Activated CD4-positive, alpha-beta T cell treated with anti-CD3 and anti-CD28 coated beads, Interleukin-2, amount 10 ng/mL, durations not matched to agents 7 days and 5 days (primary cell): ENCODE data around the gene AKT1. TPM values are rescaled to one million over a fixed set of nuclear protein-coding genes. Genes with fewer than 3 reads are reported as not detected.
"Not testable (repeated sequence)": the region's sequence is repeated elsewhere in the genome, so short reads cannot be mapped to it uniquely, and the experiment has no call there.

ENCODE experiments used
- CTCF ChIA-PET: fragments of 350-600 bp; sonication (Branson Sonifier 250); formaldehyde crosslinking; loops from one replicate; lab custom pipeline; 2021; ENCODE audit warnings: antibody characterized with exemption; lab: Charles Lee
- POLR2A ChIA-PET: fragments of 350-600 bp; sonication (Branson Sonifier 250); formaldehyde crosslinking; loops from one replicate; lab custom pipeline; 2021; ENCODE audit warnings: antibody characterized with exemption; lab: Charles Lee
- DNase-seq: peaks from one replicate; pipeline ENCODE4 v3.0.0-alpha.2; 2020
- H3K27ac Mint-ChIP-seq: one replicate; pipeline ENCODE4 v1.8.0; 2021; ENCODE audit warnings: mild to moderate bottlenecking, moderate library complexity, mixed read lengths
- H3K27me3 Mint-ChIP-seq: one replicate; pipeline ENCODE4 v1.8.0; 2021; ENCODE audit warnings: mixed read lengths
- H3K36me3 Mint-ChIP-seq: one replicate; pipeline ENCODE4 v1.8.0; 2021; ENCODE audit warnings: low read depth, mixed read lengths
- H3K4me1 Mint-ChIP-seq: one replicate; pipeline ENCODE4 v1.8.0; 2021; ENCODE audit warnings: mixed read lengths
- H3K4me3 Mint-ChIP-seq: one replicate; pipeline ENCODE4 v1.8.0; 2021; ENCODE audit warnings: mild to moderate bottlenecking, moderate library complexity, mixed read lengths
- H3K9me3 Mint-ChIP-seq: one replicate; pipeline ENCODE4 v1.8.0; 2021; ENCODE audit warnings: mixed read lengths
- total RNA-seq, 2 experiments: library from RNA; stranded (reverse); gene quantifications; one replicate each; pipeline ENCODE4 v1.2.3, GENCODE V29; 2021

AKT1 gene
- 100 to 1,000 TPM; 159 to 166 TPM for total RNA-seq

- CTCF ChIA-PET: interaction anchor here (1.4 kb wide), 1 partner anchor 30 kb away, joined by 5 read pairs; no protein-coding TSS in a partner anchor
- Mint-ChIP-seq H3K36me3 (peaks cover 6% of the 10 kb centered on the region), H3K4me1 (peaks cover 55% of the 10 kb centered on the region), H3K9me3 (no peaks in the 10 kb centered on the region), H3K27me3 (peaks cover 6% of the 10 kb centered on the region), H3K4me3 (peak within 1 kb of the TSS; percentile 89), H3K27ac (peak within 1 kb of the TSS; percentile 85)
- POLR2A ChIA-PET: no interaction called here
- DNase-seq: peak; percentile 28
Measured at GRCh38 chr14:104794993-104795780, at the start of gene AKT1. AKT1 (minus strand) TSS chr14:104795748; CDS start chr14:104792643, 3,105 bp downstream.

DNA sequence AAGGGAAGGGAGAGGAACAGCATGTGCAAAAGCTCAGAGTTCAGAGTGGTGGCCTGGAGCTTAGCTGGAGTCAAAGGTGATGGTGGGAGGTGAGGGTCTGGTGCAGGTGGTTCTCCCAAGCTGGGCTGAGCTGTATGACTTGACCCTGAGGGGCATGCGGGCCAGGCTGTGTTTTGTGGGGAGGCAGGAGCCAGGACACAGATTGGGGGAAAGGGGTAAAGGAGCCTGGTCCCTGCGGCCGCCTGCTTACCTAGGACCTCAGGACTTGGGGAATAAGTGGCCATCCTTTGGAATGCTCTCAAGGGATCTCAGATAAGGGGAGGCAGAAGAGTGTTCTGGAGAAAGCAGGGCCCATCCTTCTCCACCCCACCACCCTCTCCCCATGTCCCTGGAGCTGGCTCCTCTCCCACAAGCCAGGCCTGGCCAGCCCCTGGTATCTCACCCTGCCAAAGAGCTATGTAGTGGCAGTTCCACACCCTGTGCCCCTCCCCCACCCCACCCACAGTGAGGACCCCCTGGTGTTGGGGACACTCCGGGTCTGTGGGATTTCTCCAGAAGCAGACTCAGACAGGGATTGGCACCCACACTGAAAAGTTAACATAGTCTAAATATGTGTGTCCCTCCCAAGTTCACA is 49.6 kb upstream of the AKT1 start:
- Mint-ChIP-seq H3K27me3 (peaks cover 61% of the 10 kb centered on the region), H3K4me1 (no peaks in the 10 kb centered on the region), H3K4me3 (no peak overlapping the region), H3K36me3 (no peaks in the 10 kb centered on the region), H3K27ac (no peak overlapping the region), H3K9me3 (no peaks in the 10 kb centered on the region)
- ChIA-PET POLR2A (no interaction called here), CTCF (interaction anchor here (1.6 kb wide), 1 partner anchor 18 kb away, joined by 4 read pairs; no protein-coding TSS in a partner anchor)
- DNase-seq: no peak

GRCh38 chr14:104844306-104845032 is 48.9 kb upstream of the AKT1 start:
- H3K27ac Mint-ChIP-seq: no peak overlapping the region
- ChIA-PET CTCF (no interaction called here), POLR2A (no interaction called here)
- no peaks in the 10 kb centered on the region for H3K9me3 Mint-ChIP-seq
- H3K4me3 Mint-ChIP-seq: no peak overlapping the region
- H3K36me3 Mint-ChIP-seq: no peaks in the 10 kb centered on the region
- no peaks in the 10 kb centered on the region for H3K4me1 Mint-ChIP-seq
- DNase-seq: no peak
- H3K27me3 Mint-ChIP-seq: peaks cover 61% of the 10 kb centered on the region

GRCh38 chr14:104843442-104844305 is 48.1 kb upstream of the AKT1 start:
- no peak overlapping the region for H3K4me3 Mint-ChIP-seq
- POLR2A ChIA-PET: no interaction called here
- DNase-seq: no peak
- H3K27me3 Mint-ChIP-seq: peaks cover 65% of the 10 kb centered on the region
- no peaks in the 10 kb centered on the region for H3K9me3 Mint-ChIP-seq
- H3K4me1 Mint-ChIP-seq: no peaks in the 10 kb centered on the region
- H3K27ac Mint-ChIP-seq: no peak overlapping the region
- no peaks in the 10 kb centered on the region for H3K36me3 Mint-ChIP-seq
- CTCF ChIA-PET: interaction anchor here (1.1 kb wide), 1 partner anchor 18 kb away, joined by 4 read pairs; no protein-coding TSS in a partner anchor

DNA sequence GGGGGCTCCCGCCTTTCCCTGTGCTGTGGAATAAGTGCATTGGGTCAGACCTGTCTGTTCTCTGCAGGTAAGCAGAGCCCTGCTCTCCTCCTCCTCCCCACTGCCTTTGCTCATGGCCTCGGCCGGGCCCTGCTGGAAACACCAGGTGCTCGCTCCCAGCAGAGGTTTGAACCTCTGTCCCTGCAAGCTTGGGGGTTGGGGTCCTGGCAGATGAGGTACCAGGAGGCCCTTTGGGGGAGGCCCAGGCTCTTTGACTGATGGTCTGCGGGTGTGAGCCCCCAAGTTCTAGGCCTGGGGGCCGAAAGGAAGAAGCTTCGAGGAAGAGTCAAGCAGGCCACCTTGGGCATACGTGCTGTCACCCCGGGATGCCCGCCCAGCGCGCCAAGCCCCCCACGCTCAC is 47.5 kb upstream of the AKT1 start:
- H3K27me3 Mint-ChIP-seq: peaks cover 67% of the 10 kb centered on the region
- H3K4me1 Mint-ChIP-seq: no peaks in the 10 kb centered on the region

DNA sequence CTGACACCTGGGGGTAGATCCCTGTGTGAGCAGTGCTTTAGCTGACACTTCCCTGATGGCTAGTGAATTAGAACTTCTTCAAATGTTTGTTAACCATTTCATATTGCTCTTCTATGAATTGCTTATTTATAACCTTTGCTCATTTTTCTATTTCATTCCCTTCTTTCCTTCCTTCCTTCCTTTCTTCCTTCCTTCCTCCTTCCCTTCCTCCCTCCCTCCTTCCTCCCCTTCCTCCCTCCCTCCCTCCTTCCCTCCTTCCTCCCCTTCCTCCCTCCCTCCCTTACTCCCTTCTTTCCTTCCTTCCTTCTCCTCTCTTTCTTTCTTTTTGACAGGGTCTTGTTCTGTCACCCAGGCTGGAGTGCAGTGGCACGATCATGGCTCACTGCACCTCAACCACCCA is 46.2 kb upstream of the AKT1 start:
- Mint-ChIP-seq H3K9me3 (no peaks in the 10 kb centered on the region), H3K27me3 (peaks cover 67% of the 10 kb centered on the region)
- CTCF ChIA-PET: no interaction called here

More for the DNA sequence above, 47.5 kb upstream of the AKT1 start:
- Mint-ChIP-seq H3K36me3 (no peaks in the 10 kb centered on the region), H3K4me3 (no peak overlapping the region), H3K27ac (no peak overlapping the region), H3K9me3 (no peaks in the 10 kb centered on the region)
- no peak for DNase-seq
- ChIA-PET CTCF (interaction anchor here (1.1 kb wide), 1 partner anchor 17 kb away, joined by 4 read pairs; no protein-coding TSS in a partner anchor), POLR2A (no interaction called here)

GRCh38 chr14:104836171-104836935 is 40.8 kb upstream of the AKT1 start:
- H3K4me3 Mint-ChIP-seq, H3K4me1 Mint-ChIP-seq, CTCF ChIA-PET, DNase-seq, POLR2A ChIA-PET, H3K27ac Mint-ChIP-seq, H3K36me3 Mint-ChIP-seq, H3K9me3 Mint-ChIP-seq: not testable (repeated sequence)
- peaks cover 18% of the 10 kb centered on the region for H3K27me3 Mint-ChIP-seq

More for the DNA sequence above, 46.2 kb upstream of the AKT1 start:
- H3K4me1 Mint-ChIP-seq: no peaks in the 10 kb centered on the region
- H3K27ac Mint-ChIP-seq: no peak overlapping the region
- no peak for DNase-seq
- H3K36me3 Mint-ChIP-seq: no peaks in the 10 kb centered on the region
- POLR2A ChIA-PET: no interaction called here
- H3K4me3 Mint-ChIP-seq: no peak overlapping the region

GRCh38 chr14:104830781-104831180 is 35.2 kb upstream of the AKT1 start:
- peaks cover 12% of the 10 kb centered on the region for H3K4me1 Mint-ChIP-seq
- H3K36me3 Mint-ChIP-seq: no peaks in the 10 kb centered on the region
- no peak for DNase-seq
- H3K4me3 Mint-ChIP-seq: no peak overlapping the region
- H3K27me3 Mint-ChIP-seq: peaks cover 11% of the 10 kb centered on the region
- CTCF ChIA-PET: interaction anchor here (0.8 kb wide), 1 partner anchor 13 kb away, joined by 3 read pairs; no protein-coding TSS in a partner anchor
- no peak overlapping the region for H3K27ac Mint-ChIP-seq
- POLR2A ChIA-PET: no interaction called here
- H3K9me3 Mint-ChIP-seq: no peaks in the 10 kb centered on the region

DNA sequence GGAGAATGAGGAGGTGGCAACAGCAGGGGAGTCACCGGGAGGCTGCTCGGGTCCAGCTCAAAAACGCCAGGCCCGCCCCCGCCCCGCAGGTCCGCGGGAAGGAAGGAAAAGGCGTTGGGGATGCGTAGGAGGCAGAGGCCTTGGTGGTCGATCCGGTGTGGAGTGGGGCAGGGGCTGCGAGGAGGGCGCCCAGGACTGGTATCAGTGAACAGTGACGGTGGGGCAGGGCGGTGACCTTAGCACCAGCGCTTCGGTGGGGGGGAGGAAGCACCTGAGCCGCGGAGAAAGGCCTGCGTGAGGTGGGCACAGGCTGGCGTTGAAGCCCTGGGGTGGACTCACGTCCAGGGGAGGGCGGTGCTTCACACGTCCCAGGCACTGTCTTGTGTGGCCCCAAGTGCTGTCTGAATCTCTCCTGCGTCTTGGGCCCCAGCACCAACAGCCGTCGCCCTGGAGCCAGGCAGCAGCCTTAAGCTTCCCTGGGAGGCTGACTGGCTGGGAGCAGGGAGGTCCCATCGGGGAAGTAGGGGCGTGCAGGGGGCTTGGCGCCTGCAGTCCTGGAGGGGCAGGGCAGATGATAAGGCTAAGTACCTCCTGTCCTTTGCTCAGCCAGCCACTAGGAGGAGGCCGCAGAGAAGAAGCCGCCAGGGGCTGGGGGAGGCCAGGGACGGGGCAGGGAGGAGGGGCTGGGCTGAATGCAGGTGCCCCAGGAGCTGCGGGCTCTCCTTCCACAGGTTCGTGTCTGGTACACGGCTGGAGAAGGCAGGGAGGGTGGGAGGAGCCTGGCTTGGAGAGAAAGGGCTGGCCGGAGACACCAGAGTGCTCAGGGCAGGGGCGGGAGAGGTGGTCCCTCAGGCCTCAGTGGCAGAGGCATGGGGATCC is 31.9 kb upstream of the AKT1 start:
- ChIA-PET CTCF (interaction anchor here (0.9 to 2.9 kb wide), 10 partner anchors 18 to 167 kb away, joined by 3 to 26 read pairs (median 6); partner anchors contain the start of genes SIVA1 and ZBTB42), POLR2A (interaction anchor here (0.6 kb wide), 1 partner anchor 174 kb away, joined by 9 read pairs; no protein-coding TSS in a partner anchor)
- Mint-ChIP-seq H3K27me3 (peaks cover 26% of the 10 kb centered on the region), H3K27ac (peak overlapping the region; percentile 31), H3K9me3 (peaks cover 10% of the 10 kb centered on the region), H3K4me3 (peak overlapping the region; percentile 60), H3K4me1 (peaks cover 23% of the 10 kb centered on the region), H3K36me3 (peaks cover 5% of the 10 kb centered on the region)
- peak; percentile 59 for DNase-seq

- CTCF ChIA-PET: interaction anchor here (0.9 to 2.9 kb wide), 14 partner anchors 17 to 167 kb away, joined by 3 to 26 read pairs (median 5); partner anchors contain the start of genes SIVA1 and ZBTB42
- no peak overlapping the region for H3K27ac Mint-ChIP-seq
- peaks cover 10% of the 10 kb centered on the region for H3K9me3 Mint-ChIP-seq
- peaks cover 23% of the 10 kb centered on the region for H3K4me1 Mint-ChIP-seq
- POLR2A ChIA-PET: interaction anchor here (0.6 to 1.3 kb wide), 2 partner anchors 74 to 174 kb away, joined by 3 to 9 read pairs; partner anchors contain the start of gene SIVA1
- peaks cover 5% of the 10 kb centered on the region for H3K36me3 Mint-ChIP-seq
- no peak for DNase-seq
- H3K4me3 Mint-ChIP-seq: peak overlapping the region; percentile 60
- H3K27me3 Mint-ChIP-seq: peaks cover 26% of the 10 kb centered on the region
Measured at GRCh38 chr14:104826861-104827176, 31.3 kb upstream of the AKT1 start.
